ENCODE data around the gene SUMF1. TPM values are rescaled to one million over a fixed set of nuclear protein-coding genes. Genes with fewer than 3 reads are reported as not detected.
A peak's percentile ranks its signal among the peaks of the same experiment; 100 is the strongest.

SUMF1 gene
- total RNA-seq, 2 experiments from 2014 or later, result 6.3 to 7.1 TPM

DNA sequence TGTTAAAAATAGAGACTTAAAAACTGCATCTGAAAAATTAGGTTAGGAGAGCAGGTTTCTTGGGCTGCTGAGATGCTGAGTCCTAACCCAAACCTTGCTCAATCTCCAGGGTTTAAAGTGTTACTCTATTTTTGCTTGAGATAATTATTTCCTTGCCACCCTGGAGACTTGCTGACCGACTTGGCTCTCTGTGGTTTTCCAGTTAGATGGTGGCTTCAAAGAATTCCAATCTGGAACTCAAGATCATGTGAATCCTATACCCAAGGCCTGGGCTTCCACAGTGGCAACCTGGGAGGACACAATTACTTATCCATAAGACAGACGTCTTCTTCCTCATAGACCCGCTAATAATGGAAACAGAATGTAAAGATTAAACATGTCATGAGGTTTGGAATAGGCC lies 47.7 kb downstream of the SUMF1 start:
- H3K27me3 Mint-ChIP-seq, result no peaks in the 10 kb centered on the region
- no peak for DNase-seq
- H3K27ac Mint-ChIP-seq, result no peak overlapping the region
- no peak overlapping the region for H3K4me3 Mint-ChIP-seq
- no peaks in the 10 kb centered on the region for H3K9me3 Mint-ChIP-seq
- H3K36me3 Mint-ChIP-seq, result peaks cover 2% of the 10 kb centered on the region
- H3K4me1 Mint-ChIP-seq, result peaks cover 12% of the 10 kb centered on the region

DNA sequence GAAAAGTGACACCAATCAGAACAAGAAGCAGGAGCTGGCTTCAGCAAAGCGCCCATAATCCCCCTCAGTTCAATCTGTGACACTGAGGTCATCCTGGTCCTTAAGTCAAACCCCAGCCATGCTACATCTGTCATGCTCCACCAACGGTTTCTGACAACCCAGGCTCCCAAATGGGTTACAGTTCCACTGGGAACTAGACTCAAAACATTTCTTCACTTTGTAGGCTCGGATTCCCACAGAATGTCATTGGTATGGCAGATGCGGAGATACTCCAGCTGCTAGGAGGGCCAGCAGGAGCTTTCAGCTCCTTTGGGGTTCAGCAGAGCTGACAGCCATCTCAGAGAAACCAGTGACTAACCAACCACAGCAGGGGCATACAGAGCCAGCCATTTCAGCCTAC lies 48.9 kb downstream of the SUMF1 start:
- Mint-ChIP-seq H3K4me1 (peaks cover 12% of the 10 kb centered on the region), H3K27ac (no peak overlapping the region), H3K27me3 (no peaks in the 10 kb centered on the region), H3K4me3 (no peak overlapping the region), H3K36me3 (peaks cover 3% of the 10 kb centered on the region), H3K9me3 (no peaks in the 10 kb centered on the region)
- no peak for DNase-seq

DNA sequence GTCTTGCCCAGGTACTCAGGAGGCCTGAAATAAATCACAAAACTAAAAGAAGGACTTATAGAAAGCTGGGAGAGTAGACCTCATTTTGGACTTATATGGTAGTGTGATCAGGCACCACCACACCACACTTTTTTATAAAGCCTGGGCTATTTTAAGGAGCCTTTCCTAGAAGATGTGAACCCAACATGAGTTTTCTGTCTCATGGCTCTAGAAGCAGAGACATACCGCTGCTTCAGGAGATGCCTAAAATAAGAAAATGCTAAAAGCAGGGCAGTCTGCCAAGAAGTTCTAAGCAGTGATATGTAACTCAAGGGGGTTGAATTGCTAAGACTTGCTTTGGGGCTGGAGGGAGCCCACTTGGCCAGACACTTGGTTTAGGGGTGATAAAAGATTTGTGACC lies 49.6 kb downstream of the SUMF1 start:
- Mint-ChIP-seq H3K27me3 (no peaks in the 10 kb centered on the region), H3K27ac (no peak overlapping the region), H3K36me3 (peaks cover 3% of the 10 kb centered on the region), H3K4me3 (no peak overlapping the region), H3K4me1 (peaks cover 12% of the 10 kb centered on the region), H3K9me3 (no peaks in the 10 kb centered on the region)
- no peak for DNase-seq

DNA sequence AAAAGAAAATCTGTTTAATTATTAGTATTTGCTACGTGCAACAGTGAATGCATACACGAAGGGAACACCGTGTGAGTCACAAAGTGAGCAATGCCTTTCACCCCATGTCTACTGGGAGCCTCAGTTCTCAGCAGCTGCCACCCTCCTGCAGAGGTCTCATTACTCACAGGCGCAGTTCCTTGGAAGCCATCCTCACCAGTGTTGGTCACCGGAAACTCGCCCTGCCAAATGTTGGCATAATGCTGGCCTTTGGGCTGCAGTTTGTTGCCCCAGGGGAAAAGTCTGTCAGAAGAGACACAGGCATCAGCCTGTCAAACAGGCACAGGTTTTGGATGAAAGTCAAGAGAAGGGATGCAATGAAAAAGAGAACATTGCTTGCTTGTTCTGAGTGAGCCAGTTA lies 50.1 kb downstream of the SUMF1 start:
- peaks cover 7% of the 10 kb centered on the region for H3K36me3 Mint-ChIP-seq
- H3K27ac Mint-ChIP-seq, result no peak overlapping the region
- no peak overlapping the region for H3K4me3 Mint-ChIP-seq
- DNase-seq, result no peak
- H3K27me3 Mint-ChIP-seq, result no peaks in the 10 kb centered on the region
- no peaks in the 10 kb centered on the region for H3K9me3 Mint-ChIP-seq
- peaks cover 10% of the 10 kb centered on the region for H3K4me1 Mint-ChIP-seq

DNA sequence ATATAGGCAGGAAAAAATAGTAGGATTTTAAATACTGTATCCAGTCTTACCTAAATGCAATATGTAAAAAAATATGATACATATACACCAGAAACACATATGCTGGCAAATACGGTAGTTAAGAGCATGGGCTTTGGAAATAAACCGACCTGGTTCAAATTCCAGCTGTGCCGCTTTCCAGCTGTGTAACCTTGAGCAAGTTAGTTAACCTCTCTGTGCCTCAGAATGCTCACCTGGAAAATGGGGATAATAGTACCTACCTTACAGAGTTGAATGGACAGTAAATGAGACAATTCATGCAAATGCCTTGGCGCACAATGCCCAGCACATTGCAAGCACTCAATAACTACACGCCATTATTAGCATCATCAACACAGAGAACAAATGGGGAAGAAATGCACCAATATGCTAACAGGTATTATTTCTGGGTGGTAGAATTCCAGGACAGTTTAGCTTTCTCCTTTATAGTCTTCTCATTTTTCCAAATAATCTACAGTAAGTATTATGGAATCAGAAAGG lies 50.6 kb downstream of the SUMF1 start:
- Mint-ChIP-seq H3K27me3 (no peaks in the 10 kb centered on the region), H3K4me1 (peaks cover 5% of the 10 kb centered on the region), H3K36me3 (peaks cover 9% of the 10 kb centered on the region), H3K9me3 (no peaks in the 10 kb centered on the region), H3K4me3 (no peak overlapping the region), H3K27ac (no peak overlapping the region)
- DNase-seq, result no peak

DNA sequence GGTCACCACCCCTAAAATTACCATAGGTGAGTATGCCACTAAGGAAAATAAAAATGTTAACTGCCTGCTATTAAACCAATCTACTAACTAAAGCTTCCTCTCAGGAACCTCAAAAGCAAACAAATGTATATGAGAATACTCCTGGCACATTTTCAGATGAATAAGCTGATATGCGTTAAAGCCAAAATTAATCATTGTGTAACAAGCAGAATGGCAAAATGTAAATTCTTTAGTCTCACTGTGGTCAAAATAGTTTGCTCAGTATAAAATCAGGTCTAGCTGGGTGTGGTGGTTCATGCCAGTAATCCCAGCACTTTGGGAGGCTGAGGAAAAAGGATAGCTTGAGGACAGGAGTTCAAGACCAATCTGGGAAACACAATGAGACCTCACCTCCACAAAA lies 53.6 kb downstream of the SUMF1 start:
- H3K36me3 Mint-ChIP-seq, result peaks cover 27% of the 10 kb centered on the region
- no peak overlapping the region for H3K4me3 Mint-ChIP-seq
- H3K9me3 Mint-ChIP-seq, result no peaks in the 10 kb centered on the region
- peaks cover 26% of the 10 kb centered on the region for H3K4me1 Mint-ChIP-seq
- DNase-seq, result no peak
- H3K27ac Mint-ChIP-seq, result no peak overlapping the region
- no peaks in the 10 kb centered on the region for H3K27me3 Mint-ChIP-seq

DNA sequence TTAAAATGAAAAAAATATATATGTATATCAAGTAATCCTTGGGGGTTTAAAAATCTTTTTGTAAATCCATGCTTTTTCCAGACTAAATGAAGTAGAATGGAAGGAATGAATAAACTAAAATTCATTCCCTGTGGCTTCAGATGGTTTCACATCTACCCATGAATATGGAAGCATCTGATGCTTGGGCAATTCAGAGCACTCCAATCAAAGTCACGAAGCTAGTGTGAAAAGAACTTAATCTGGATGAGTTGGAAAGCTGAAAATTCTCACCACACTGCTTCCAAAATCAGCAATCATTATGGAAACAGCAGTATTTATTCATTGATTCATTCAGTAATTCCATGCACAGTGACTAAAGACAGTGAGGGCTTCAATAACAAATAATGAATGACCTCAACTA lies 55.2 kb downstream of the SUMF1 start:
- H3K9me3 Mint-ChIP-seq, result no peaks in the 10 kb centered on the region
- peaks cover 29% of the 10 kb centered on the region for H3K4me1 Mint-ChIP-seq
- no peak for DNase-seq
- no peak overlapping the region for H3K27ac Mint-ChIP-seq
- no peaks in the 10 kb centered on the region for H3K27me3 Mint-ChIP-seq
- no peak overlapping the region for H3K4me3 Mint-ChIP-seq
- H3K36me3 Mint-ChIP-seq, result peaks cover 32% of the 10 kb centered on the region

DNA sequence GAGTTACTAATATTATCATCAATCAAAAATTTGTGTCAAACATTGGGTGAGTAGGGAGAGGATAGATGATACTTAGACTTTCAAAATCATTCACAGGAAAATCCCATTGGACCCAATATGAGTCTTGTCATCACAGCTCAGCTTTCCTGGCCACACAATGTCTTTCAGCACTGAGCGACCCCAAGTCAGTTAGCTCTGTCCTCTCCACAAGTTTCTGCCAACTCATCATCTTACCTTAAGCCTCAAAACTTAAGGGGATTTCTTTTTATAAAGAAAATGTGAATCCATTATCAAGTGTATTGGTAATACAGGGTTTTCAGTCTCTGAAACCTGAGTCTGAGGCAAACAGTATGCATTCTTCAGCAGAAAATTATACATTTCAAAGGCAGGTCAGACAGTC lies 55.8 kb downstream of the SUMF1 start:
- peaks cover 32% of the 10 kb centered on the region for H3K36me3 Mint-ChIP-seq

DNA sequence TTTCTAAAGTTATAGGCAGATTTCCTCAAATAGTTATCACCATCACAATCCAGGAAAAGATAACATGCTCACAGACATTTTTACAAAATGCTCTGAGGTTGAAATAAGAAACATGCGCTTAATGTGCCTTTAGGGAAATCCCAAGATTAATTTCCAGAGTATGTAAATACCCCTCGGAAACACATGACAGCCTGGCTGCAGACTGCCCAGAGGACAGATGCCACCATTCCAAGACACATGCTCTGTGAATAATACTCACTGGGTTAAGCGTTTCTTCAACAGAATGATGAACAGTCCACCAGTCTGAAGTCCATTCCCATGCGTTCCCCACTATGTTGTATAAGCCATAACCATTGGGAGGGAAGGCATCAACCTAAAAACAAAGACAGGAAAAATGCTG lies 56.5 kb downstream of the SUMF1 start:
- H3K9me3 Mint-ChIP-seq, result no peaks in the 10 kb centered on the region
- peaks cover 33% of the 10 kb centered on the region for H3K36me3 Mint-ChIP-seq
- no peak for DNase-seq
- no peaks in the 10 kb centered on the region for H3K27me3 Mint-ChIP-seq
- peaks cover 34% of the 10 kb centered on the region for H3K4me1 Mint-ChIP-seq
- H3K27ac Mint-ChIP-seq, result no peak overlapping the region
- H3K4me3 Mint-ChIP-seq, result no peak overlapping the region

More for the DNA sequence above, 55.8 kb downstream of the SUMF1 start:
- Mint-ChIP-seq H3K4me1 (peaks cover 34% of the 10 kb centered on the region), H3K27ac (no peak overlapping the region), H3K9me3 (no peaks in the 10 kb centered on the region), H3K4me3 (no peak overlapping the region), H3K27me3 (no peaks in the 10 kb centered on the region)
- DNase-seq, result no peak

DNA sequence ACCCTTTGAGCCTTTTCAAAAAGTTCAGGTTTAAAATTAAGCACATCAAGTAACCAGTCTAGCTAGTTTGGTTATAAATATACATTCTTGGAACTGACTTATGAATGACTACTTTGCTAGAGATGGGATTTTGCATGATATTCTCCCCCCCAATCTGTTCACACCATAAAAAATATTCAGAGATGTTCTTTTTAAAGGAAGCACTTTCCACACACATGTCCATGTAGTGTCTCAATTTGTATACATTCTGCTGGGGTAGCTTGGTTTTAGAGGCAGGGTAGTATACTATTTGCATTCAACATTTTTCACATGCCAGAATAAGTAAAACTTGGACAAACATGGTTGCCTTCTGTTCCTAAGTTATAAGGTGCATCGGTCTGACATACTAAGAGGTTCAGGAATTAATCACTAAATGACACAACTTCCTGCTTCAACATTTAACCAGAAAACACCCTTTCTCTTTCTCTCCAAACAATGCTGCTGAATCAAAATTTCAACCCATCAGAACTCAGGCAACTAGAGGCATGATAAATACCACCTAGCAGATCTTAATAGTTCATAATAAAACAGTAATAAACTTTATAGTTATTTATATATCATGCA lies 57.0 kb downstream of the SUMF1 start:
- no peak for DNase-seq
- peaks cover 35% of the 10 kb centered on the region for H3K36me3 Mint-ChIP-seq
- peak overlapping the region; percentile 44 for H3K4me3 Mint-ChIP-seq
- H3K27me3 Mint-ChIP-seq, result no peaks in the 10 kb centered on the region
- no peaks in the 10 kb centered on the region for H3K9me3 Mint-ChIP-seq
- peaks cover 34% of the 10 kb centered on the region for H3K4me1 Mint-ChIP-seq
- H3K27ac Mint-ChIP-seq, result peak overlapping the region; percentile 82

DNA sequence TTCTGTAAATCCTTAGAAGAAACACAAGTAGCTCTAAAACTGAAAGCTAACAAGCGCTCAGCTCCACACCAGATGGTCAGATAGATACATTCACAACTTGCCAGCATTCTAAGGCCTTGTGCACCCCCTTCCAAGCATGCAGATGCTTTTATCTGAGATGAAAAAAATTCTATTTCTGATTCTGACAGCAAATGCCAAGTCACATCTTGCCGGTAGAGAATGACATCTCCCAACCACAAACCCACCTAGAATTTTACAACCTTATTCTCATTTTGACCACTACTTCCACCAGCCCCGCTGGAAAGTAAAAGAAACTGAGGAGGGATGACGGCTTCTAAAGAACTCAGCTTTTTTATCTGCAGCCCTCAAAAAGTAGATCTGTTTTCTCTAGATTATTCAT lies 57.7 kb downstream of the SUMF1 start:
- H3K36me3 Mint-ChIP-seq, result peaks cover 35% of the 10 kb centered on the region
- H3K9me3 Mint-ChIP-seq, result no peaks in the 10 kb centered on the region
- peak; percentile 22 for DNase-seq
- peak overlapping the region; percentile 82 for H3K27ac Mint-ChIP-seq
- H3K27me3 Mint-ChIP-seq, result no peaks in the 10 kb centered on the region
- peak overlapping the region; percentile 32 for H3K4me3 Mint-ChIP-seq
- H3K4me1 Mint-ChIP-seq, result peaks cover 34% of the 10 kb centered on the region

DNA sequence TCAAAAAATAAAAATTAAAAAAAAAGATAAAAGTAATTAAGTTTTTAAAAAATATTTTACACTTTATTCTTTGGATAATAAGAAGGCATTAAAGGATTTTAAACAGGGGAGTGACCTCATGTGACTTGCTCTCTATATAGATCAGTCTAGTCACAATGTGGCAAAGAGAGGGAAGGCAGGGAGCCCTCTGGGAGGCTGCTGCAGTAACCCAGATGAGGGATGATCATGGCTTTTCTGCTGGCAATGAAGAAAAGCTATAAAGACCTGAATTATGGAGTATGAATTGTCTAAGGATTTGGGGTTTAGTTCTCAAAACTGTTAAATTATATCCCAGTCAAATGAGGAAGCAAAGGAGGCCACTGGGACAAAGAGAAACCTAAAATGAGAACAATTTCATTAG lies 58.1 kb downstream of the SUMF1 start:
- no peak for DNase-seq
- no peak overlapping the region for H3K4me3 Mint-ChIP-seq
- H3K27ac Mint-ChIP-seq, result peak overlapping the region; percentile 82
- H3K4me1 Mint-ChIP-seq, result peaks cover 34% of the 10 kb centered on the region
- peaks cover 35% of the 10 kb centered on the region for H3K36me3 Mint-ChIP-seq
- no peaks in the 10 kb centered on the region for H3K9me3 Mint-ChIP-seq
- no peaks in the 10 kb centered on the region for H3K27me3 Mint-ChIP-seq

DNA sequence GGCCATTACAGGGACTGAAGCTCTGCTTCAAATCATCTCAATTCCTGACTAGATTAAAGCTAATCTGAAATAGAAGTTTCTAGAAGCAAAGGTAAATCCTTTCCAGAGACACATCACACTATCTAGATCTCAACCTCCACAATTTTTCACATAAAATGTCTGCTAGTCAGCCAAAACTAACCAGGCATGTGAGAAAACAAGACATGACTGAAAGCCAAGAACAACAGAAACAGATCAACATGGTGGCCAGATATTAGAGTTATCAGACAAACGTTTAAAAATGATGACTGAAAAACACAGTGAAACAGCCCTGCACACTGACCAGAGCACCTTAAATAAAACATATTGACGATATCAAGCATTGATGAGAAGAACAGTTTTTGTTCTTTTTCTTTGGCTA lies 59.1 kb downstream of the SUMF1 start:
- Mint-ChIP-seq H3K4me3 (no peak overlapping the region), H3K36me3 (peaks cover 32% of the 10 kb centered on the region), H3K9me3 (no peaks in the 10 kb centered on the region), H3K27me3 (no peaks in the 10 kb centered on the region), H3K27ac (no peak overlapping the region), H3K4me1 (peaks cover 34% of the 10 kb centered on the region)
- DNase-seq, result no peak

DNA sequence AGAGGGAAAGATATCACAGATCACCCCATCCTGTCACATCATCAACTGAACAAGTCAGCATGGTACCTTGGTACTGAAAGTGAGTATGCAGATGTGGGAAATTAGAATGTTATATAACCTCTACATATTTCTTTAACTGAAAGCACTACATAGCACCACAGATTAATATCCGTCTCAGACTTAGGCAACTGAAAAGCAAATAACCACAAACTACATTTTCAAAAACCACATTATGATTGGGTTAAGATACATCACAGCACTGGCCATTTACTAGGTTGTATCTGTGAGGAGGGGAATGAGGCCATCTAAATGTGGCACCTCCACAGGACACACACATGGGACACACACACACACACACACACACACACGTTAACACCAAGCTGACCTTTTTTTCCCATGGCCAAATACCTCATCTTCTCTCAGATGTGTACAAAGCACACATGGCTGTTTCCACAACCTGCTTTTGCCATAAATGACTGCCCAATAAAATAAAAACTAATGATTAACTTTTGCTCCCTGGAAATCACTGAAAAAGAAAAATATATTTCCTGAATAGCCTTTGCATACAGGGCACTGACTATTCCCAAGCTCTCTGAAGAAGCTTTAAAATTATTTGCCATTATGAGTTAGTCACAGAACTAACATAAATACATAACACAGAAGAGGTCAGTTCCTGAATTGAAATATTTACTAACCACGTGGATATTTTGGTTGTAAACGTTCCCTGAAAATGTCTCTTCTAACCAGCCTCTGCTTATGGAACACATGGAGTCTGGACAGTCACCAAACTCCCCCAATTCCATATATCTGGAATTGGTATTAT lies 60.1 kb downstream of the SUMF1 start:
- H3K36me3 Mint-ChIP-seq, result peaks cover 33% of the 10 kb centered on the region
- no peak overlapping the region for H3K4me3 Mint-ChIP-seq
- no peaks in the 10 kb centered on the region for H3K9me3 Mint-ChIP-seq
- H3K4me1 Mint-ChIP-seq, result peaks cover 35% of the 10 kb centered on the region
- no peak overlapping the region for H3K27ac Mint-ChIP-seq
- no peaks in the 10 kb centered on the region for H3K27me3 Mint-ChIP-seq
- DNase-seq, result no peak

DNA sequence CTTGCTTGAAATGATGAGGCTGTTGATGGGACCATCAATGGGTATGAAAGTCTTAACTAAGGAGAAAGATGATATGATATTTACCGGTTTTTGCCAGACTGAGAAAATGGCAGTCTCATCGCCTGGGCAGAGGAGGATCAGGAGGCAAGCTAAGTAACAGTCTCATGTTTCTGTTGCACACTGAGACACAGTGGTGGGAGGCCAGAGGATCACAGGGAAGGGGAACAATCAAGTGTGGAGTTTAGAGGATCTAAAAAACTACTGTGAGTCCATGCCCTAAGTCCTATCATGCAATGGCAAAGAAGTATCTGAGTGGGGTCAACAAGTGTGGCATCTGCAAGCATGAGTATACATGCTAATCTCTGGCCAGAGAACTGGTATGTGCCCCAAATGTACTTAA lies 62.2 kb downstream of the SUMF1 start:
- Mint-ChIP-seq H3K27ac (no peak overlapping the region), H3K36me3 (peaks cover 24% of the 10 kb centered on the region), H3K27me3 (no peaks in the 10 kb centered on the region), H3K4me3 (no peak overlapping the region), H3K9me3 (no peaks in the 10 kb centered on the region), H3K4me1 (peaks cover 27% of the 10 kb centered on the region)
- no peak for DNase-seq

DNA sequence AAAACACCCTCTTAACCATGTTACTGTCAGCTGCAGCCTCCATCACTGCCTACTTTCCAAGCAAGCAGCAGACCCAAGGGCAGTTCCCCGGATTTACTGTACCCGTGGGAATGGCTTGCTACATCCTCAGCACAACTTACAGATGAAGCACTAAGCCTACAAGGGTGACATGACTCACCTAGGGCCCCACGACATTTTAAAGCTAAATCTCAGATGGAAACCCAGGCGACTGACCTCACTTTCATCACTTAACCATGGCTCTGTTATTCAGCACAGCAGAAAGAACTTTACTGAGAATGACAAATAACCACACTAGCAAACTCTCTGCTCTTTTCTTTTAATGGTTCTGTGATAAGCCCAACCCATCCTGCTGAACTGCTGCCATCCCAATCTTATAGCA lies 65.6 kb downstream of the SUMF1 start:
- peaks cover 13% of the 10 kb centered on the region for H3K4me1 Mint-ChIP-seq
- DNase-seq, result peak; percentile 13
- H3K36me3 Mint-ChIP-seq, result peaks cover 12% of the 10 kb centered on the region
- no peak overlapping the region for H3K27ac Mint-ChIP-seq
- no peaks in the 10 kb centered on the region for H3K27me3 Mint-ChIP-seq
- H3K9me3 Mint-ChIP-seq, result no peaks in the 10 kb centered on the region
- no peak overlapping the region for H3K4me3 Mint-ChIP-seq
